ENCODE measurements around the gene ROBO2.

The ROBO2 gene

DNA sequence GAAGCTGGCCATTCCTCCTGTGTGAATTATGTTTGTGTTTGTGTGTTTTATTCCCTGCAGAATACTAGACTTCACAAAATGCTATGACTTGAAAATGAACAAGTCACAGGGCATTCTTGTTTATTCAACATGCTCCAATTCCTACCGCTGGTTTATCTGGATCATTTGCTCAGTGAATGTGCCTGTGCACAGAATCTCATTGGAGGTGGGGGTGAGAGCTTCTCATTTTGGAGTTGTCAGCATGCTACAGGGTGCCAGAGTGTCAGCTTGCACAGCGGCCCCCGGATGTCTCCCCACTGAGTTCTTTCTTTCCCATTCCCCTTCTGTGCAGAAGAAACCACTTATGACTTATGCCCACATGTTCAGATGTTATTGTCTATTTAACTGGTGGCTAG lies 428.7 kb downstream of the ROBO2 start:
- no peaks in the 10 kb centered on the region for H4K20me1 ChIP-seq
- H3K4me3 ChIP-seq = no peak overlapping the region
- no peaks in the 10 kb centered on the region for H3K4me1 ChIP-seq
- H3K27me3 ChIP-seq = no peaks in the 10 kb centered on the region
- no peak overlapping the region for H3K4me2 ChIP-seq
- no peak overlapping the region for H3K9ac ChIP-seq
- H3K9me3 ChIP-seq = peaks cover 6% of the 10 kb centered on the region; the same call in 1 of the 2 replicates
- no peak overlapping the region for H3K27ac ChIP-seq
- no peaks in the 10 kb centered on the region for H3K36me3 ChIP-seq
- no peak for TF ChIP-seq Cebpa-rat (IDR thresholded peaks at IDR 0.05)

DNA sequence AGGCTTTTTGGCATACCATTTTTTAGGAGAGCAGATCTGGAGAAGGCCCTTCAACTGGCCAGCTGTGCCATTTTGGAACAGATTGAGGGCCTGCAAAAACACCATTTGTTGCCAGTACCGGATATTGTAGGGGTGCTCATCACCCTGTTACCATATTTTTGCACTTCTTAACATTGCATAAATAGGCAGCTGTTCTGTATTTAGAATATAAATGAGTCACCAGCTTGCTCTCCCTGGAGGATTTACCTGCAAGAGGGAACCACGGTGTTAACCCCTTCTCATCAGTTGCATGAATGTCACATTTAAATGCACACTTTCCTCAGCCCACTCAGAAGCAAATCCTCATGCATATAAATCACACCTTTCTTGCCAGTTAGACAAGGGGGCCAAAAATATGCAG lies 435.6 kb downstream of the ROBO2 start:
- Histone ChIP-seq H3K4me2 (no peak overlapping the region), H3K36me3 (no peaks in the 10 kb centered on the region), H3K9ac (no peak overlapping the region), H3K27me3 (no peaks in the 10 kb centered on the region), H3K4me3 (no peak overlapping the region), H3K9me3 (peaks cover 6% of the 10 kb centered on the region; the same call in 1 of the 2 replicates), H3K27ac (no peak overlapping the region), H3K4me1 (no peaks in the 10 kb centered on the region), H4K20me1 (no peaks in the 10 kb centered on the region)
- TF ChIP-seq Cebpa-rat (IDR thresholded peaks at IDR 0.05) = no peak

- H3K4me2 ChIP-seq = no peak overlapping the region
- H3K36me3 ChIP-seq = no peaks in the 10 kb centered on the region
- no peaks in the 10 kb centered on the region for H3K27me3 ChIP-seq
- H3K27ac ChIP-seq = no peak overlapping the region
- no peaks in the 10 kb centered on the region for H4K20me1 ChIP-seq
- H3K9me3 ChIP-seq = no peaks in the 10 kb centered on the region
- H3K4me1 ChIP-seq = no peaks in the 10 kb centered on the region
- H3K9ac ChIP-seq = no peak overlapping the region
- TF ChIP-seq Cebpa-rat (IDR thresholded peaks at IDR 0.05) = no peak
- no peak overlapping the region for H3K4me3 ChIP-seq
Observed at GRCh38 chr3:77479021-77479420, 439.1 kb downstream of the ROBO2 start.

DNA sequence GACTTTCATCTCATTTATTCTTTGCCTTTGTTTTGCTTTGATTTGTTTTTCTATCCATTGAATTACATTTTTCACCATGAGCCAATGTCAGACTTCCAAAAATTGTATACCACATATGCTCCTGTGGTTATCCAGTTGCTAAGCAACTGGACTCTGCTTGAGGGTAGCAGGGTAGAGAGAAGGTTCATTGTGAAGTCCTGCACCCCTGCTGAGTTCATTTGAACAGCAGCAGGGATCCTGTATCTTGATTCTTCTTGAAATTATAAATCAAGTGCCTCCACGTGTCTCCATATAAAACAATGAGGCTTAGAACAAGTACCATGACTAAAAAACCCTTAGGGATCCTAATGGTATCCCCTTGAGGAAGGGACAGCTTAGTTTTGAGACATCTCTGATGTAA lies 449.3 kb downstream of the ROBO2 start:
- Histone ChIP-seq H3K4me3 (no peak overlapping the region), H3K4me1 (no peaks in the 10 kb centered on the region), H3K9ac (no peak overlapping the region), H3K27me3 (no peaks in the 10 kb centered on the region), H3K27ac (no peak overlapping the region), H4K20me1 (no peaks in the 10 kb centered on the region), H3K36me3 (no peaks in the 10 kb centered on the region), H3K9me3 (peaks cover 7% of the 10 kb centered on the region; the same call in 1 of the 2 replicates), H3K4me2 (no peak overlapping the region)
- TF ChIP-seq Cebpa-rat (IDR thresholded peaks at IDR 0.05) = no peak

DNA sequence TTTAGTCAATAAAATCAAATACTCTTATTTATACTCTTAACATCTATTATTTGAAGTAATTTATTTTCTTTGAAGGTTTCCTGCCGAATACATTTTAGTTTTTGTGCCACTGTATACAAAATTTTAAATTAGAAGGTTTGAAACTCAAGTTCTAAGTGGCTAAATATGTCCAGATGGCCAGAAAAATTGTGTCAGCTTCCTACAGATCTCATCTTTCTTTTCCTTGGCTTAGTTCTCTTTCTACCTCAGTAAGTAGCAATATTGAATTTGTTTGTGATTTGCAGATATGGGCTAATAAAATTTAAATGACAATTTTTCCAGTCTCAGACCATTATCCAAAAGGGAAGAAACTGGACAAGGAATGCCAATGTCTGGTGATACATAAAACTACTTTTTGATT lies 452.1 kb downstream of the ROBO2 start:
- Histone ChIP-seq H3K27ac (no peak overlapping the region), H4K20me1 (no peaks in the 10 kb centered on the region), H3K27me3 (no peaks in the 10 kb centered on the region), H3K4me2 (no peak overlapping the region), H3K9me3 (no peaks in the 10 kb centered on the region), H3K36me3 (no peaks in the 10 kb centered on the region), H3K4me1 (no peaks in the 10 kb centered on the region), H3K4me3 (no peak overlapping the region), H3K9ac (no peak overlapping the region)
- TF ChIP-seq Cebpa-rat (IDR thresholded peaks at IDR 0.05) = no peak

DNA sequence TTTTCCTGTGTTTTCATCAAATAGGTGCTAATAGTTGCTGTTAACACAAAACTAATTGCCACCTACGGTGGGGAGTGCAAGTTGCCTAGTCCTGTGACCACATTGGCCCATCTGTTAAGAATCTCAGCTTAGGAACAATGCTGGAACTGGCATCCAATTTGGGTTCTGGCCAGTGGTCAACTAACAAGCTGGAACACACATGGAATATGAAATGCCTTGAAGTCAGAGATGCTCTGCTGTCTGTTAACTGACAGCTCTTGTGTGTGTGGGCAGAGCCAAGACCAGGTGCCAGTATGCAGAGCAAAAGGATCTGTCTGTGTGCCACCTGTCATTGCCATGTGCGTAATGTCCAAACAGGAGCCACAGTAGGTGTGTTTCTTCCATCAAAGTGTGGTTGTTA lies 460.8 kb downstream of the ROBO2 start:
- Histone ChIP-seq H3K9ac (no peak overlapping the region), H3K27me3 (no peaks in the 10 kb centered on the region), H4K20me1 (no peaks in the 10 kb centered on the region), H3K27ac (no peak overlapping the region), H3K9me3 (no peaks in the 10 kb centered on the region), H3K4me1 (no peaks in the 10 kb centered on the region), H3K4me3 (no peak overlapping the region), H3K4me2 (no peak overlapping the region), H3K36me3 (no peaks in the 10 kb centered on the region)
- TF ChIP-seq Cebpa-rat (IDR thresholded peaks at IDR 0.05) = no peak

GRCh38 chr3:77506384-77506783 lies 466.5 kb downstream of the ROBO2 start:
- Histone ChIP-seq H3K4me2 (no peak overlapping the region), H3K27me3 (no peaks in the 10 kb centered on the region), H3K4me1 (no peaks in the 10 kb centered on the region), H3K9ac (no peak overlapping the region), H3K36me3 (no peaks in the 10 kb centered on the region), H3K27ac (no peak overlapping the region), H4K20me1 (no peaks in the 10 kb centered on the region), H3K9me3 (no peaks in the 10 kb centered on the region), H3K4me3 (no peak overlapping the region)
- TF ChIP-seq Cebpa-rat (IDR thresholded peaks at IDR 0.05) = no peak

DNA sequence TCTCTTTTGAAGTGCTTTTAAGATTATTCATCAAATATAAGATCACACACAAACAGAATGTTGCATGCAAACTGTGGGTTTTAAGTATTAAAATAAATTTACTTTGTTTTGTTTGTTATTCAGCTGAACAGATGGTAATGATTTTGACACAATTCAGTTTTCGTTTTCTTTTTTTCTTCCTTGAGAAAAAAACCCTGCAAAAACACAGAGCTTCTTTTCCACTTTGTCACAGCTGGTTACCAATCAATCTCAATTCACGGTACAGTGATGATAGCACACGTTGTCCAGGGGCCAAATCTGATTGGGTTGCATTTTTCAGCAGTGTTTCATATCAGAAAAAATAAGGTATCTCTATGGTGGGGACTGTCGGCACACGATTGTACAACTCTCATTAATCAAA lies 473.6 kb downstream of the ROBO2 start:
- Histone ChIP-seq H3K4me2 (no peak overlapping the region), H3K9me3 (no peaks in the 10 kb centered on the region), H4K20me1 (no peaks in the 10 kb centered on the region), H3K4me1 (no peaks in the 10 kb centered on the region), H3K4me3 (no peak overlapping the region), H3K27ac (no peak overlapping the region), H3K9ac (no peak overlapping the region), H3K36me3 (no peaks in the 10 kb centered on the region), H3K27me3 (no peaks in the 10 kb centered on the region)
- no peak for TF ChIP-seq Cebpa-rat (IDR thresholded peaks at IDR 0.05)

DNA sequence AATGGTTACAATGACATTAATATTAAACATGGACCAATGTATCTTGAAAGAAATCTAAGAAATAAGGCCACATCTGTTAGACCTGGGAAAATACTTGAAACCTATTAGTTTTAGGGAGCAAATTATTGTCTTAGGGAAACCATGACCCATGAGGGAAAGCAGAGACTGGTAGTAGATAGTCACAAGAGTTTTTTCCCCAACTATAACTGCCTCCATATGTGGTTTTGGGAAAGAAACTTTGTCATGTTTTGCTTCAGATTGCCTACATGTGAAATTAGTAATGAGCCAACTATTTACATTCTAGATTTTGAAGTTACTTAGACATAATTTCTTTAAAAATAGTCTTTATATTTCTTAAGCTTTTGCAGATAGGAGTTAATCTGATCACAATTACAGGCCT lies 474.9 kb downstream of the ROBO2 start:
- Histone ChIP-seq H3K4me1 (no peaks in the 10 kb centered on the region), H3K27ac (no peak overlapping the region), H3K4me2 (no peak overlapping the region), H3K27me3 (no peaks in the 10 kb centered on the region), H3K9me3 (no peaks in the 10 kb centered on the region), H3K9ac (no peak overlapping the region), H3K4me3 (no peak overlapping the region), H3K36me3 (no peaks in the 10 kb centered on the region), H4K20me1 (no peaks in the 10 kb centered on the region)
- TF ChIP-seq Cebpa-rat (IDR thresholded peaks at IDR 0.05) = no peak

GRCh38 chr3:77524463-77524862 lies 484.6 kb downstream of the ROBO2 start:
- Histone ChIP-seq H3K4me1 (no peaks in the 10 kb centered on the region), H3K4me3 (no peak overlapping the region), H3K9me3 (no peaks in the 10 kb centered on the region), H4K20me1 (no peaks in the 10 kb centered on the region), H3K36me3 (no peaks in the 10 kb centered on the region), H3K4me2 (no peak overlapping the region), H3K9ac (no peak overlapping the region), H3K27me3 (no peaks in the 10 kb centered on the region), H3K27ac (no peak overlapping the region)
- TF ChIP-seq Cebpa-rat (IDR thresholded peaks at IDR 0.05) = no peak

DNA sequence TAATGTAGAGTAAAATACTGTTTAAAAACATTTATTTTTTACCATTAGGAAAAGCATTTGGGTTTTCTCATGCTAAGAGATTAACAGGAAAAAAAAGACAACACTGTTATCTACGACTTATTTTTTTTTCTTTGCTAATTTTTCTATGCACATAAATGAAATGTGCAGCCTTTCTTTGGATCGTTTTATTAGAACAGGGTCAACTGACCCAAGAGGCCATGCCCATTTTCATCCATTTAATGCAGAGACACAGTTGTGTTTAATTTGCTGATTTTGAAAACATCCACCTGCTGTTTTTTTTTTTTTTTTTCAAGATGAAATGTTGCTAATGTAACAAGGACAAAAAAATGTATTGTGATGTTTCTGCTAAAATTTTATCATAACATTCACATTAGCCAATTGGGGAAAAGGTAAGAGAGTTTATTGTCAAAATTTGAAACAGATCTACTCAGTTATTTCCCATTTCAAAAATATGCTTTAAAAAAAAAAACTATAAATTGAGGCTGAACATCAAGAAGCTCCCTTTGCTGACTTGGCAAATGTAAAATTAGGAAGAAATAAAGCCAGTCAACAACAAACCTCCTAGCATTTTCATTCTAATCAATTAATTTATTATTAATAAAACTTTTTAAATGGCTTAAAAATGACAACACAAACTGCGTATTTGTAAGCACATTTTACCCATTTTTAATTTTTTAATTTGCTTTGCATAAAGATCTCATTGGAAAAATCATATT lies 485.2 kb downstream of the ROBO2 start:
- Histone ChIP-seq H3K4me2 (no peak overlapping the region), H4K20me1 (no peaks in the 10 kb centered on the region), H3K9ac (no peak overlapping the region), H3K4me3 (no peak overlapping the region), H3K27ac (no peak overlapping the region), H3K9me3 (no peaks in the 10 kb centered on the region), H3K27me3 (no peaks in the 10 kb centered on the region), H3K4me1 (no peaks in the 10 kb centered on the region), H3K36me3 (no peaks in the 10 kb centered on the region)
- TF ChIP-seq Cebpa-rat (IDR thresholded peaks at IDR 0.05) = no peak
